GOT3 (cell line): Measurements from ENCODE around the gene NR1H3.

Experiments used
- DNase-seq: peaks from one replicate; lab custom pipeline; 2025; ENCODE audit warnings: mixed read lengths; lab: John Stamatoyannopoulos, UW

NR1H3 gene

DNA sequence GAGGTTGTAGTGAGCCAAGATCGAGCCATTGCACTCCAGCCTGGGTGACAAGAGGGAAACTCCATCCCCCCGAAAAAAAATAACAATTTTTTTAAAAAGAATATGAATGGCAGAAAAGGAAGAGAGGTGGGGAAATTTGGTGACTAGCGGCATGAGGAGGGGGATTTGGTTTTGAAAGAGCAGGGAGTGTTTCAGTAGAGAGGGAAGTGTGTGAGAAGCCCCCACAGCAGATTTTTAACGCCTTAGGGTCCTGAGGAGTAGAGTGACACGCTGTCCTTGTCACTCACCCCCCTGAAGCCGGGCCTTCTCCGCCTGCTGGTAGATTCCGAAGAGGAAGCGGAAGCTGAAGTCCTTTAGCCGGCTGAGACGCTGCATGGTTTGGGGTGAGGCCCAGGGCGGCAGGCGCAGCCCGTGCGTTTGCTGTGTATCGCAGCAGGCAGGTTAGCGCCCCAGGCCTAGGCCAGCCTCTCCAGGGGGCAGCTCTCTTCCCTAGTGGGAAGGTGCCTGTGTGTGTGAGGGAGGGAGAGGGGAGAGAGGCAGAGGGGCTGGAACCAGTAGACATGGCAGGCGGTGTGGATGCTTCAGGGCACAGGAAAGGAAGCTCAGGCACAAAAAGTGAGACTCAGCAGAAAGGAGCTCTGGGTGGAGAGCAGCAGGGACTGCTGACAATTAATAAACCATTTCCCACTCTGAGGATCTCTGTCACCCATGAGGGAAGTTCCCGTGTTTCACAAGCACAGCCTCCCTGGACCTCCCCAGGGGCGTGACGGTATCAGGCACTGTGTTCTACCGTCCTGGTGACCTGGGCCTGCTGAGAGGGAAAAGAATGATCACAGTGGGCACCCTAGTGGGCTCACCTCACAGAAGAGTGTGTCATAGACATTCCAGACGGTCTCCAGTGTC, 13.1 kb upstream of the NR1H3 start:
- no peak for DNase-seq

DNA sequence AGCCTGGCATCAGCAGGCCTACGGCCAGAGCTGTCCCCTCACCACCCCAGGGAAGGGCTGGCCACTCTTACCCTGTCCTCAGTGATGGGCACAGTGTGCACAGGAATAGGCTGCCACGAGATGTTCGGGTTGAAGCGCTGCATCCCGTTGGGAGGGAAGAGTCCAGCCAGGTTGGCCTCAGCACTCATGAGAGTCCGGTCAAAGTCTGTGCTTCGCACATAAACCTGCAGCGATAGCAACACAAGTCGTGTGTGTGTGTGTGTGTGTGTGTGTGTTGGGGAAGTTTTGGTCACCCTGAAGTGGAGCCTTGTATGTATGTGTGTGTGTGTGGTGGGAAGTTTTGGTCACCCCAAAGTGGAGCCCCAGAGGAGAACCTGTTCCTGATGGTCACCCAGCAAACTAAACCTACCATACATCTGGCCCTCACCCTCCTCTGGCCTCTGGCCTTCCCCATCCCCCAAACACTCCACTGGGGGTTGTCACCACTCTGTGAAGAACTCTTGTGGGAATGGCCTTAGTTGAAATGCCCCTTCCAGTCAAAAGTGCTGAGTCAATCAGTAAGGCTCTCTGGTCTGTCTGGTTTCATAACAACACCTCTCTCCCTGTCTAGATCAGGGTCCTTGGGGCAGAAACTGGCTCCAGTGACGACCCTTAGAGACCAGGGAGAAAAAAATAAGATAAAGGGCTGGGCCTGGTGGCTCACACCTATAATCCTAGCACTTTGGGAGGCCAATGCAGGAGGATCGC, 12.0 kb upstream of the NR1H3 start:
- no peak for DNase-seq

DNA sequence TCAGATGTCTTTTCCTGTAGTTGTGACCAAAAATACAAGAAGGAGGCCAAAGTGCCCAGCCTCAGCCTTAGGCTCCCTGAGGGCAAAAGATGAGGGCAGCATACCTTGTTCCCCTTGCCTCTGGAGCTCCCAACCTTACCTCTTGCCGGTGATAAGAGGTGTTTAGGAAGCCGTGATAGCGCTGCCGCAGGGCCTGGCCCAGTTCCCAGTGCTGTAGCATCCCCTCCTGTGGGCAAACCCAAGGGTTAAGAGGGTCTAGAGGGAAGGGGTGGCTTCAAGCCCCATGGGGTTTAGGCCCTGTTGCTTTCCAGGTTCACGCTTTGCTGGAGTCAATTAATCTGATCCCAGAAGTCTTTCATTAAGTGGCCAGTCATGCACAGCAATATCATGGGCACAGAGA, 10.3 kb upstream of the NR1H3 start:
- no peak for DNase-seq

DNA sequence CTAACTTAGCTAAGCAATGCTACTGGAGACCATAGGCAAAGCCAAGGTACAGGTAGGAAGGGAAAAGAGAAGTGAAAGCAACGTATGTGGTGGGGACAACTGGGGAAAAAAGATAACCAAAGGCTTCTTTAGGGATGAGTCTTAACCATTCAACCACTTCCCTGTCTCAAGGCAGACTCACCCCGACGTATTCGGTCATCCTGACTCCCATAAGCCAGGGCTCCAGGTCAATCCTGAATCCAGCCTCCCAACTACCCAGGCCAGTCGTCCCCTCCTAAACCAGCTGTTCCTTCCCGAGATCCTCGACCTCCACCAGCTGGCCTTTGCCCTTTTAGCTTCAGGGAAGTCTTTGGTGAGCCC, 9.5 kb upstream of the NR1H3 start:
- no peak for DNase-seq

DNA sequence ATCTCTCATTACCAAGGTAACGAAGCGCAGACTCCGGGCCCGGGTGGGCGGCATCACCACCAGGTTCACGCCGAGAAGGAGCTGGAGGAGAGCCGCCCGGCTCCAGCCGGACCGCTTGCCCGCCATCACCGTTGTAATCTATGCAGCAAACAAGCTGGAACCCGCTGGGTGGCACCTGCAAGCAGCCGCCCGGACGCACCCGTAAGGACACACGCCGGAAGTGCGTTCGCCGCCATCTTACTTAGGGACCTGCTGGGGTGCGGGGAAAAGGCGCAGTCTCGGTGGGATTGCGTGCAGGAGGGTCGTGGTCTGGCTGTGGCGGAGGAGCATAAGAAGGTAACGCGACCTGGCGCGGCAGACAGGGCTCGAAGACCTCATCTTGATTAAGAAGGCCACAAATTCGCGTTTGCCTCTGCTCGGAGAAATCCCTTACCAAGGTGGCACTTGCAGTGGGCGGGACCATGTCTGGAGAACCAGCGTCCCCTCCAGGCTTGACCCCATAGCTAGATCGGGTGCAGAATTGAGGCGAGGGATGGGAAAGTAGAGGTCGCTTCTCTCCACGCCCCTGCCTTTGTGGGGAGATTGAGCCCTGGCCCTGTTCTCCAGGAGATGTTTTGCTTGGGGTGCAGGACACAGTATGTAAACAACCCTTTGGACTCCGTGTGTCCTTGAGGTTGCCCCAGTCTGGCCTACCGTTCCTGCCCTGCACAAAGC, 9.0 kb upstream of the NR1H3 start, which contains the start of gene ACP2:
Gene ACP2 (minus strand): TSS at position 151 of the 714 bp plus-strand sequence. CDS start 25 bp downstream, at position 126.
- DNase-seq = peak; percentile 69

DNA sequence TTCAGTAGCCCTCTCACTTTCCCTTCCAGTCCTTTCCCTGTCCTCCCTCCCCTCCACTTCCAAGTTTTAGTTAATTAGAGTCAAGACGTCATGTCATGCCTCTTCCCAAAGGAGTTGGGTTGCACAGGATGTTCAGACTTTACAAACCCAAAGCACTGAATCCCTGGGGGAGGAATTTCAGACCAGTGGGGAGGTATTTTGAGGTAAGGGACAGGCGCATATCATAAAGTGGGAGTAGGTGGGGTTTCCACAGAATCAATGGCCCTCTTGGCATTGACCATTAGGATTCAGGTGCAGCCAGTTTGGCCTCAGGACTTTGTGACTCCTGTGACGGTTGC, 8.4 kb upstream of the NR1H3 start:
- DNase-seq = no peak

DNA sequence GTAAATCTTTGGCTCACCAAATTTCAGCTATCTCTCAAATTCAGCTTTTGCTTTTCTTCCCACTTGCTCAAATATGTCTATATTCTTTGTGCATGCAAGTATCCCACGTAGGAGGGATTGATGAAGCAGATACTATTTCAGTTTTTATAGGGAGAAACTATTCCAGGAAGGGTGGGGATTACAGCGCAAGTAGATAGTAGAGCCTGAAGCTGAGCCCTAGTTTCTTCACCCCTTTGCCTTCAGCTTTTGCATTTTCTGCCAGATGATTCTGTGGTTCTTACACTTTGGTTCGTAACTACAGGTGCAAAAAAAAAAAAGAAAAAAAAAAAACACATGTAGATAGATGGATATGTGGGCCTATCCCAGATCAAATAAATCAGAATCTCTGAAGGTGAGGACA, 6.0 kb upstream of the NR1H3 start:
- no peak for DNase-seq

DNA sequence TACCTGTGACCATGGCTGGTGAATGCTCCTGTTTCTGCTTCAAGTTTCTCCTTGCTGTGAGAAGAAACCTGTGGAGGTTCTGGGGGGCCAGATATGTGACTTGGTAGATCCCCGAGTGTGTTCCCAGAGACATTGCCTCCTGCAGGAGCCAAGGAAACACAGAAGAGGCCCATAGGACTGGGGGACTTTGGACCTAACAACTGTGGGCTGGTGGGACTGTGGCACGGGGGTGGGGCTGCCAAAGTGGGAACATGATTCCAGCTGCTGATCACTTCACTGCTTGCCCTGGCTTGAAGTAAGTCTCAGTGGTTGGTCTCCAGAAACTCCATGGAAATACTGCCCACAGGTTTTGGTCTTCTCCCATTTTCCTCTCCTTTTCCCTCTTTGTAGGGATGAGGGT, 4.1 kb upstream of the NR1H3 start:
- DNase-seq = no peak

DNA sequence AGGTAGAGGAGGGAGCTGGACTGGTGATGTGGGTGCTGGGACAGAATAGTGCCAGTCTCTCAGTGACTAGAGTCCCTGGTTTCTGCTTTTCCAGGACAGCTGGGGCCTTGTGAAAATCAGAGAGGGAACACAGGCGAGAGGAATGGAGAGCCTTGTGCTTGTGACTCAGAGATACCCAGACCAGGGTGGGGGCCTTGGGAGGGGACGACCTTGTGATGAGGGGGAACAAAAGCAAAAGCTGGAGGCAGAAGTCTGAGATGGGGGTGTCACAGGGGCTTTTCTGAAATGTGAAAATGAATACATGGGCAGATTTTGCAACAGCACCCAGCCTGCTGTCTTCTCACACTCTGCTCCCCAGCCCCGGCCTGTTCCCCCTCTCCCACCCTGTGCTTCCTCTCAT, 3.4 kb upstream of the NR1H3 start:
- no peak for DNase-seq

DNA sequence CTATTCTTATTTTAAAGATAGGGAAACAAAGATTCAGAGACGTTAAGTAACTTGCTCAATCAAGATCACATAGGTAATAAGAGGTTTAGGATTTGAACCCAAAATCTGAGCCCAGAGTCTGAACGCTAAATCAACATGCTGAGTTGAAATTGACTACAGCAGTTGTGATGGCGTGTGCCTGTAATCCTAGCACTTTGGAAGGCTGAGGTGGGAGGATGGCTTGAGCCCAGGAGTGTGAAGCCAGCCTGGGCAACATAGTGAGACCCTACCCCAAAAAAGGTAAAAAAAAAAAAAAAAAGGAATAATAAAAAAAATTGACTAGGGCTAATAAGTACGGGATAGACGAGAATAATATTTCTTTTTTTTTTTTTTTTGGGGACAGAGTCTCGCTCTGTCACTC, 1.4 kb upstream of the NR1H3 start:
- DNase-seq = no peak

DNA sequence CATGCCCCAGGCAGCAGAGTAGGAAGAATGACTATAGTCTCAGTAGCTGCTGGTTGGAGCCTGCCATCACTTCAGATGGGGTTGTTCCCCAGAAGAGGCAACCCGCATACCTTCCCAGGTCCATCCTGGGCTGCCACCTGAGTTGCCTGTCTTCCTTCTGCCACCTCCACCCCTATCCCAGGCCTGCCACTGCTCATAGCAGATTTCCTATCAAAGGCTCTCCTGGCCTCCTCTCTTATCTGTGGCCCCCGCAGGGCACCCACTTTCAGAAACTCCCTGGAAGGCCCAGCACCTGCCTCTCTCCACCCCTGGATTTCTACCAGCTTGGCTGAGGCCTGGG, 649 bp upstream of the NR1H3 start:
- no peak for DNase-seq

DNA sequence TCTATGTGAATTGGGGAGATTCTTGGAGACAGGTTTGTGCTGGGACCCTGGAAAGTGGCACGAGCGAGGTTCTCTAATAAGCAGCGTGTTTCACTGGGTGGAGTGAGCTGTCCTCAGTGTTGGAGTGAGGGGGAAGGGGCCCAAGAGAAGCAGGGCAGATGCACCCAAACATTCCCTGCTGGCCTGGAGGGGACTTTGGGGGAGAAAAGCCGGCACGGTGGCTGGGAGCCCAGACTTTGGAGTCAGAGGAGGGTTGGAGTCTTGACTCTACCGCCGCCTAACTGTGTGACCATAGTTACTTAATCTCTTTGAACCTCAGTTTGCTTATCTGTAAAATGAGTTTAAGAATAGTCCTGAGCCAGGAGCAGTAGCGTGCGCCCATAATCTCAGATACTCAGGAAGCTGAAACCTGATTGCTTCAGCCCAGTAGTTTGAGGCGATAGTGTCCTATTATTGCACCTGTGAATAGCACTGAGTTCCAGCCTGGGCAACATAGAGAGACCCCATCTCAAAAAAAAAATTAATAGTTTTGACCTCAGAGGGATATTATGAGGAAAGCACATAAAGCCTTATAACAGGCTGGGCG, 614 bp downstream of the NR1H3 start:
- DNase-seq = no peak

DNA sequence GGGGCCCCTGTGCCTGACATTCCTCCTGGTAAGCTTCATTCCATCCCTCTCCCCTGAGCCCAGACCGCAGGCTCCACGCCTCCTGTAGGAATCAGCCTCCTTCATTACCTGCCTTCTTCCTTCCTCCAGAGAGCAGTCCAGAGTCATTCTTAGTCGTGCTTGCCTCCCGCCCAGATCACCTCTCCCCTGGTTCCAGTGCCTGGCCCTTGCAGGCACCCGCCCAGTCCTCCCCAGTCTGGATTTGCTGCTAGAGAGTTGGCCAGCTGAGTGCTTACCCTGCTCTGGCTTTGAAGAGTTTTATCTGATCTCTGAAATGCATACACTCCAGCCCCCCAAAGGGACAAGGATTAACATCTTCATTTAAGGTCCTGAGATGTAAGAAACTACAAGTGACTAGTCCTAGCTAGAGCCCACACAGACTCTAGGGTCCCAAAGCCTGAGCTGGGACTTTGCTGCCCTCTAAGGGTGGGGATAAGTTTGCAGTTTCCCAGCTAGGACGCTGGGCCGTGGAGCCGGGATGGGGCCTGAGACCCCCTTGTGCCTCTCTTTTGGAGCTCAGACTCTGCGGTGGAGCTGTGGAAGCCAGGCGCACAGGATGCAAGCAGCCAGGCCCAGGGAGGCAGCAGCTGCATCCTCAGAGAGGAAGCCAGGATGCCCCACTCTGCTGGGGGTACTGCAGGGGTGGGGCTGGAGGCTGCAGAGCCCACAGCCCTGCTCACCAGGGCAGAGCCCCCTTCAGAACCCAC, 1.6 kb downstream of the NR1H3 start:
- no peak for DNase-seq

DNA sequence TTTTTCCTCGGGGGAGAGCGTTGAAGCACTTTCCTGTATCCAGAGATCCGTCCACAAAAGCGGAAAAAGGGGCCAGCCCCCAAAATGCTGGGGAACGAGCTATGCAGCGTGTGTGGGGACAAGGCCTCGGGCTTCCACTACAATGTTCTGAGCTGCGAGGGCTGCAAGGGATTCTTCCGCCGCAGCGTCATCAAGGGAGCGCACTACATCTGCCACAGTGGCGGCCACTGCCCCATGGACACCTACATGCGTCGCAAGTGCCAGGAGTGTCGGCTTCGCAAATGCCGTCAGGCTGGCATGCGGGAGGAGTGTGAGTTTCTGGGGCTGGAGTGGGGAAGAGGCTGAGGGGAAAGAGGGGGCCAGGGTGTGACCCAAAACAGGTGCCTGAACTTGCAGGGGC, 2.6 kb downstream of the NR1H3 start:
- DNase-seq = no peak

DNA sequence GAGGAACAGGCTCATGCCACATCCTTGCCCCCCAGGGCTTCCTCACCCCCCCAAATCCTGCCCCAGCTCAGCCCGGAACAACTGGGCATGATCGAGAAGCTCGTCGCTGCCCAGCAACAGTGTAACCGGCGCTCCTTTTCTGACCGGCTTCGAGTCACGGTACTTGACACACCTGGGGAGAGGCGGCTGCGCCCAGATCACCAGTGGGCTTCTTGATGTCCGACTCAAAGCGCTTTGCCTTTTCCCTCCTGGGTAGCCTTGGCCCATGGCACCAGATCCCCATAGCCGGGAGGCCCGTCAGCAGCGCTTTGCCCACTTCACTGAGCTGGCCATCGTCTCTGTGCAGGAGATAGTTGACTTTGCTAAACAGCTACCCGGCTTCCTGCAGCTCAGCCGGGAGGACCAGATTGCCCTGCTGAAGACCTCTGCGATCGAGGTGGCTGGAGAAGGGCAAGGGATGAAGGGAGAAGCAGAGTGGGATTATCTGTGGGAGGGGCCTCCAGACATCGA, 3.5 kb downstream of the NR1H3 start:
- no peak for DNase-seq

DNA sequence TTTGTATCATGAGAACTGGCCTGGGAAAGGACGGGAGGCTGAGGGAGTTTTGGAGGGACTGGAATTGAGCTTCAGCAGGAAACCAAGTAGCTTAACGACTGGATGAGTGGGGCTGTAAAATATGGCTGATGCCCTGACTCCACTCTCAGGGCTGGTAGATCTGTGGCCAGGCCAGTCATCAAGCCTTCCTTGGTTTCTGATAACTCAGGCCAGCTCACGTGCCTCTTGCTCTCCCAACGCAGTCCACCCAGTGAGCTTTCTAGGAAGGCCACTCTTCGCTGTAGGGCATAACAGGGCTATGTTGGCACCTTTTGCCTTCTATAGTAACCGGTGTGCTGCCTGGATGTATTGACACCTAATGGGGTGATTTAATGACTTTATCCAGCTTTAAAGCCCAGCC, 6.3 kb downstream of the NR1H3 start:
- DNase-seq = no peak

DNA sequence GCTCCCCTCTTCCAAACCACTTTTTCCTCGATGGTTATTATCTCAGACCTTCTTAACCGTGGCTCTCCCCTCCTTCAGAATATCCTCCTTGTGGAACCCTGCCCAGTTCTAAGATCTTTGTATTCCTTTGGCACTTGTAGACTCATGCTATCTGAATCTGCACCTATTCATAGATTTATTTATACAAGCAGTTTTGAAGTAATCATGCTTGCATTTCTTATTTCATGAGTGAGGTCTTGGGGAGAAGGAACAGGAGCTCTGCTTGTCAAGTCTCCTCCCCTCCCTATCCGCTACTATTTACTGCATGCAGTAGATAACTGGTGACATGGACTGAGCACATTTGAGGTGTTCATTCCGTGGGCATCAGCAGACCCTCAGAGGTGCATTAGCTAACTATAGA, 6.7 kb downstream of the NR1H3 start:
- no peak for DNase-seq

DNA sequence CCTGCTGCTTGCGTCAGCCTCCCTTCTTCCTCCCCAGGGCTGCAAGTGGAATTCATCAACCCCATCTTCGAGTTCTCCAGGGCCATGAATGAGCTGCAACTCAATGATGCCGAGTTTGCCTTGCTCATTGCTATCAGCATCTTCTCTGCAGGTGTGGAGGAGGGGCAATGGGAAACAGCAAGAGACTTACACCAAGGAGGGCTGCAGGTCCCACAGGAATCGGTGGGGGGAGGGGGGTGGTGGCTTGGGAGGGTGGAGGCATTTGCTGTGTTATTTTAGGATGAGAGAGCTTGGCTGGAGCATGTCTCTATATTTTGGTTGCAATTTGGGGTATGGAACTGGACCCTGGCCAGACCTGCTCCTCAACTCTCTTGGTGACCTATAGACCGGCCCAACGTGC, 10.1 kb downstream of the NR1H3 start:
- no peak for DNase-seq

DNA sequence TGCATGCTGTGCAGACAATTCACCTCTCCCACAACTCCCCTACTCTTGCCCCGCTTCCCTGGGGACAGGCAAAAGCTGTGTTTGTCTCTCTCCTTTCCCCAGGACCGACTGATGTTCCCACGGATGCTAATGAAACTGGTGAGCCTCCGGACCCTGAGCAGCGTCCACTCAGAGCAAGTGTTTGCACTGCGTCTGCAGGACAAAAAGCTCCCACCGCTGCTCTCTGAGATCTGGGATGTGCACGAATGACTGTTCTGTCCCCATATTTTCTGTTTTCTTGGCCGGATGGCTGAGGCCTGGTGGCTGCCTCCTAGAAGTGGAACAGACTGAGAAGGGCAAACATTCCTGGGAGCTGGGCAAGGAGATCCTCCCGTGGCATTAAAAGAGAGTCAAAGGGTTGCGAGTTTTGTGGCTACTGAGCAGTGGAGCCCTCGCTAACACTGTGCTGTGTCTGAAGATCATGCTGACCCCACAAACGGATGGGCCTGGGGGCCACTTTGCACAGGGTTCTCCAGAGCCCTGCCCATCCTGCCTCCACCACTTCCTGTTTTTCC, 10.7 kb downstream of the NR1H3 start:
- no peak for DNase-seq

DNA sequence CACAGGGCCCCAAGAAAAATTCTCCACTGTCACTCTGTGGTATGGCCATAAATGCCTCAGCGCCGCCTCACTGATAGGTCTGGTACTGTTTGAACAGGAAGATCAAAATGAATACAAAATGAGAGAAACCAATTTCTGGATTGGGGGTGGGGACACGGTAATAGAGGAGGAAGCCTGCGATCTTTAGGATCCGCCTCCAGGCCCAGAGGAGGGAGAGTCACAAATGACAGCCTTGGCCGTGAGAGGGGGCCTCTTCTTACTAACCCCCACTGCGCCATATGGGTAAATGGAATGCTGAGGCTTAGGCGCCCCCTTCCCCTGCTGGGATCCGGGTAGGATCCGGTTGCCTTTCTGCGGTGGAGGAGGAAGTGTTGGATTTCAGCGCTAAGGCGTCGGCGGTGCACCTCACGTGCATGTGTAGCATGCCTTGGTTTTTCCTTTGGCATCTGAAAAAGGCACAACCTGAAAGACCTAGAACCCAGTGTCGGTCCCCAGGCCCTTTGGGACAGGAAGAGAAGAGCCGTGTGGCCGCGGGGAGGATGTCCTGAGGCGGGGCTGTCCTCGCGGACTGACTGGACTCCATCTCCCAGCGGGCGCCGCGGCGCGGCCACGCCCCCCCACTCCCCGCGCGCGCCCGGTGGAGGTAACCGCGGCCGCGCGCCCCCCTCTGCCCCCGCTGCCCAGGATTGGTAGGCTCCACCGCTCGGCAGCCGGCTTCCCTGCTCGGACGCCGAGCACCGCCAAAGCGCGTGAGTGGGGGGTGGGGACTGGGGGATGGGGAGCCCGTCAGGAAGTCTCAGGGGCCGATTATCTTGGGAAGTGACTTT, 11.4 kb downstream of the NR1H3 start:
- DNase-seq = peak; percentile 40
